ENCODE data around the gene TMEM33.

The TMEM33 gene

DNA sequence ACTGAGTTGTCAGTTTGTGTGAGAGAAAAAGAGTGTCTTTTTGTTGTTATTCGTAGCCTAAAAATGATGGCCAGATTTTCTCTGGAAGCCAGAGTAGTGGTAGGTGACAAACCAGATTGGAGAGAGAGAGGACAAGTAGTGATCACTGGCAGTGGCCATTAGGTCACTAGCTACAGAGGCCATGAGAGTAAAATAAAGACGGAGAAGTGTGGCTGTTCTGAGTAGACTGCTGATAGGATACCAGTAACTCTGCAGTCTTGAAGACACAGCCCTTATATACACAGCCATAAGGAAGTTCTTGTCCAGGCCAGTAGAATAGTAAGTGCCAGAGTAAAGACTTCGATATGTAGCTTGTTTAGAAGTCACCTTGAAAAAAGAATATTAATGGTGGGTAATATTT, 62.8 kb downstream of the TMEM33 start:
- DNase-seq, result no peak

DNA sequence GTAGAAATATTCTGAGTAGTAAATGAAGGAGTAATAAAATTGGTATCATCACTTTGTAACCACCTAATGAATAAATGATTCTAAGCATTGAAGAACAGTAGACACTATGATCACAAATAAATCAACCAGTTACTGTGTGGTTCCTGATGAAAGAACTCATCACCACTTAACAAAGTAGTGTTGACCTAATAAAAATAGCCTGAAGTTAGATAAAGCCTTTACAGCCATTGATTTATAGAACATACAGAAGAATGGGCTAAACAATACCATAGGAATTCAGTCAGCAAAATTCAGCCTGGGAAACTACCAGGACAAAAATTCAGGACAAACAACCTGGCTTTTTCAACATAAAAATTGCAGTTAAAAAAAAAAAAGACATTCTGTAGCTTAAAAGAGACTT, 64.1 kb downstream of the TMEM33 start:
- no peak for DNase-seq

DNA sequence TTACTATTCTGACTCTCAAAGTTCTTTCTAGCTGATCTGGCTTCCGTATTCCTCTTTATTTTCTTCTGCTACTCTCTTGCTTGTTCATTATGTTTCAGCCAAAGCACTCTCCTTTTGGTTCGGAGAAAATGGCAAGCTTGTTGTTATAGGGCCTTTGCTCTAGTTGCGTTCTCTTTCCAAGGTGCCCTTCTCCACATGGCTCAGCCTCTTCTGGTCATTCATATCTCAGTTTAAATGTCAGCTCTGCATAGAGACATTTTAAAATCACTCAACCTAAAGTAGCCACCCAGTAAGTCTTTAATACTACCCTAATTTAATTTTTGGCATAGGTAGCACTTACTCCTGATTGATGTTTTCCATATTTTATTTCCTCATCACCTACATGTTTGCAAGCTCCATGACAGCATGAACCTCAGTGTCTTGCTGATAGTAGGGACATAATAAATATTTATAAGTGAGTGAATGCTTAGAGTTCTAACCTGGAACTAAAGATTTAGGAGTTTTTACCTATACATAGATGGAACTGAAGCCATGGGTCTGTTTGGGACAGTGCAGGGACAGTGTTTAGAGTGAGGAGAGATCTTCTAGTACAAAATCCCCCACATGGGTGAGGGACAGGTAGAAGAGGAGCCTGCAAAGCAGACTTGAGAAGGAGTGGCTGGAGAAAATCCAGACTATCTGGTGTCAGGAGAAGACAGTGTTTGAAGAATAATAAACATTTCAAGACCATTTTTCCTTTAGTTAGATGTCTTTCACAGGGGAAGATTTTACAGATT, 73.0 kb downstream of the TMEM33 start:
- DNase-seq, result no peak
